Lung (tissue), 12 donors: ENCODE measurements around the gene LY9. TPM values are rescaled to one million over a fixed set of nuclear protein-coding genes. Genes with fewer than 3 reads are reported as not detected.

Source experiments
- ATAC-seq: fragments of 200-7000 bp; cut with Tn5 transposase; one replicate; pipeline ENCODE4 v1.9.1; 2020; ENCODE audit warnings: moderate number of reproducible peaks; ENCODE audit not compliant: insufficient read depth, low FRiP score
- DNase-seq, 3 donors: peaks; one replicate each; pipeline ENCODE4 v3.0.0-alpha.2; 2013 to 2017
- H3K27ac ChIP-seq, 2 donors: one replicate each; pipeline ENCODE4 v1.5.1; 2013; ENCODE audit warnings: mild to moderate bottlenecking in 2 of 2, moderate library complexity in 2 of 2, control low read depth in 1 of 2, inconsistent platforms in 1 of 2, low read depth in 1 of 2, low read length in 1 of 2
- H3K27me3 ChIP-seq, 3 donors: one replicate each; pipeline ENCODE4 v1.5.1; 2013; ENCODE audit warnings: low read length in 2 of 3; ENCODE audit not compliant: control insufficient read depth in 3 of 3, insufficient read depth in 3 of 3
- H3K36me3 ChIP-seq, 4 donors: one replicate each; pipeline ENCODE4 v1.5.1; 2013; ENCODE audit warnings: low read length in 4 of 4, mild to moderate bottlenecking in 1 of 4, moderate library complexity in 1 of 4; ENCODE audit not compliant: control insufficient read depth in 4 of 4, insufficient read depth in 4 of 4
- H3K4me1 ChIP-seq, 5 donors: one replicate each; pipeline ENCODE4 v1.5.1; 2013; ENCODE audit warnings: low read length in 5 of 5, mild to moderate bottlenecking in 2 of 5, moderate library complexity in 1 of 5; ENCODE audit not compliant: control insufficient read depth in 5 of 5, insufficient read depth in 5 of 5
- H3K4me3 ChIP-seq: one replicate; pipeline ENCODE4 v1.5.1; 2013; ENCODE audit warnings: mild to moderate bottlenecking, control low read depth, moderate library complexity
- H3K9ac ChIP-seq, 2 donors: one replicate each; pipeline ENCODE4 v1.5.1; 2013; ENCODE audit warnings: low read length in 2 of 2, control low read depth in 1 of 2; ENCODE audit not compliant: insufficient read depth in 1 of 2
- H3K9me3 ChIP-seq, 4 donors: one replicate each; pipeline ENCODE4 v1.5.1; 2013; ENCODE audit warnings: low read length in 3 of 4, mild to moderate bottlenecking in 1 of 4, moderate library complexity in 1 of 4; ENCODE audit not compliant: control insufficient read depth in 4 of 4, insufficient read depth in 3 of 4
- CTCF ChIP-seq: IDR thresholded peaks from 2 replicates; pipeline ENCODE4 v1.5.1; 2012; ENCODE audit warnings: mild to moderate bottlenecking; ENCODE audit errors: control extremely low read depth, extremely low read depth
- WGBS, 2 donors: extraction: QIAGEN DNeasy Blood & Tissue Kit; methylation state at CpG; one replicate each; pipeline ENCODE4 v1.1.7; 2013; 5-methylcytosine and 5-hydroxymethylcytosine counted together
- polyA plus RNA-seq, 2 donors: library from polyadenylated mRNA; stranded (reverse); fragments of 200-250 nt; gene quantifications; one replicate each; pipeline ENCODE4 v1.2.1, GENCODE V29; 2013
- total RNA-seq, 2 donors: library from RNA; depleted of rRNA in 1 of 2; stranded (reverse); fragments of >200 nt in 1 of 2; gene quantifications; one replicate each; pipeline ENCODE4 v1.2.1, GENCODE V29; 2014 to 2021
- donor health status: control.
- donor health status: control.
- donor health status: Bipolar disorder and iron deficiency.
- donor health status: healthy.
- donor health status: DM: yes; HTN: yes; CAD: no.

The LY9 gene
- total and polyA plus RNA-seq, 4 donors, result 0.94 to 3.4 (median 1.4) TPM

- no peaks in the 10 kb centered on the region for H3K4me1 ChIP-seq
- H3K9ac ChIP-seq, result no peak overlapping the region
- H3K36me3 ChIP-seq, result no peaks in the 10 kb centered on the region
- H3K27ac ChIP-seq, result peak overlapping the region in 1 of 2 donors; percentile 20
- no peaks in the 10 kb centered on the region for H3K9me3 ChIP-seq
- H3K27me3 ChIP-seq, result no peaks in the 10 kb centered on the region
- TF ChIP-seq CTCF, result no peak
- no peak overlapping the region for H3K4me3 ChIP-seq
- WGBS, 2 donors, result 62 to 74% methylated on average over 8 of the region's 8 CpGs
- ATAC-seq (peak; percentile 27), DNase-seq (no peak)
These were observed 28.3 kb upstream of the LY9 start for GRCh38 chr1:160767395-160768294.

GRCh38 chr1:160768295-160768657 lies 27.7 kb upstream of the LY9 start:
- peak; percentile 53 for TF ChIP-seq CTCF
- no peak overlapping the region for H3K9ac ChIP-seq
- no peak overlapping the region for H3K4me3 ChIP-seq
- H3K9me3 ChIP-seq, result no peaks in the 10 kb centered on the region
- H3K27ac ChIP-seq, result no peak overlapping the region
- H3K36me3 ChIP-seq, result no peaks in the 10 kb centered on the region
- ATAC-seq (no peak), DNase-seq (peak in 1 of 3 donors; percentile 12)
- H3K4me1 ChIP-seq, result no peaks in the 10 kb centered on the region
- H3K27me3 ChIP-seq, result no peaks in the 10 kb centered on the region

GRCh38 chr1:160772331-160772730 lies 23.6 kb upstream of the LY9 start:
- DNase-seq (no peak), ATAC-seq (no peak)
- Histone ChIP-seq H3K27me3 (no peaks in the 10 kb centered on the region), H3K27ac (no peak overlapping the region), H3K9ac (no peak overlapping the region), H3K4me3 (no peak overlapping the region), H3K9me3 (no peaks in the 10 kb centered on the region), H3K4me1 (no peaks in the 10 kb centered on the region), H3K36me3 (no peaks in the 10 kb centered on the region)
- WGBS, 2 donors, result 91 to 93% methylated on average over 1 of the region's 1 CpG
- no peak for TF ChIP-seq CTCF

GRCh38 chr1:160773093-160773492 lies 22.9 kb upstream of the LY9 start:
- DNase-seq (no peak), ATAC-seq (no peak)
- Histone ChIP-seq H3K9ac (no peak overlapping the region), H3K36me3 (no peaks in the 10 kb centered on the region), H3K27me3 (no peaks in the 10 kb centered on the region), H3K27ac (no peak overlapping the region), H3K4me3 (no peak overlapping the region), H3K4me1 (no peaks in the 10 kb centered on the region), H3K9me3 (no peaks in the 10 kb centered on the region)
- WGBS, 2 donors, result 75 to 84% methylated on average over 3 of the region's 3 CpGs
- no peak for TF ChIP-seq CTCF
